HL-60 (cell line): Measurements from ENCODE around the gene GABBR2.

Experiments used
- POLR2AphosphoS5 ChIP-seq: IDR thresholded peaks from 2 replicates; pipeline ENCODE4 v1.6.1; 2012; ENCODE audit warnings: low read depth
- TF ChIP-seq, protein P1 (sequence below): IDR thresholded peaks from one replicate; pipeline ENCODE4 v1.5.1; 2011; ENCODE audit warnings: low read length, control low read depth, inconsistent platforms; ENCODE audit not compliant: insufficient read depth

DNA sequence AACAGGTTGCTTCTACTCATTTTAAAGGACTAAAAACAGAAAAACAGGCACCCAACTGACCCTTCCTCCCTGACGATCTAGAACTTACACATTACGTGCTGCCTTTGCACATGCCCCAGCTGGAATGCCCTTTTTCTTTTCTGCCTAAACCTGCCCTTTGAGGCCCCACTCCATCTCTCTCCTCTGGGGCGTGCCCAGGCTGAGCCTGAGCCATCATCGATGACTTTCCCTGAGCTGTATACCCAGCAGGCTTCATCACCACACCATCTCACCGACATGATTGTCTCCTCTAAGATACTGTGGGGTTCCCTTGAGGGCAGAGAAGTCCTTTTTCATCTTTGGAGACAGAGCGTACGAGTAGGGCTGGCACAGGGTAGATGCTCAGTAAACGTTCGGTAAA is 24.1 kb upstream of the GABBR2 start:
- TF ChIP-seq POLR2AphosphoS5 = no peak
- TF ChIP-seq, protein P1, sequence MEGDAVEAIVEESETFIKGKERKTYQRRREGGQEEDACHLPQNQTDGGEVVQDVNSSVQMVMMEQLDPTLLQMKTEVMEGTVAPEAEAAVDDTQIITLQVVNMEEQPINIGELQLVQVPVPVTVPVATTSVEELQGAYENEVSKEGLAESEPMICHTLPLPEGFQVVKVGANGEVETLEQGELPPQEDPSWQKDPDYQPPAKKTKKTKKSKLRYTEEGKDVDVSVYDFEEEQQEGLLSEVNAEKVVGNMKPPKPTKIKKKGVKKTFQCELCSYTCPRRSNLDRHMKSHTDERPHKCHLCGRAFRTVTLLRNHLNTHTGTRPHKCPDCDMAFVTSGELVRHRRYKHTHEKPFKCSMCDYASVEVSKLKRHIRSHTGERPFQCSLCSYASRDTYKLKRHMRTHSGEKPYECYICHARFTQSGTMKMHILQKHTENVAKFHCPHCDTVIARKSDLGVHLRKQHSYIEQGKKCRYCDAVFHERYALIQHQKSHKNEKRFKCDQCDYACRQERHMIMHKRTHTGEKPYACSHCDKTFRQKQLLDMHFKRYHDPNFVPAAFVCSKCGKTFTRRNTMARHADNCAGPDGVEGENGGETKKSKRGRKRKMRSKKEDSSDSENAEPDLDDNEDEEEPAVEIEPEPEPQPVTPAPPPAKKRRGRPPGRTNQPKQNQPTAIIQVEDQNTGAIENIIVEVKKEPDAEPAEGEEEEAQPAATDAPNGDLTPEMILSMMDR = no peak
